ENCODE results near the gene MYO1E.

Gene MYO1E

GRCh38 chr15:59334076-59334415 is 38.6 kb downstream of the MYO1E start:
- DNase-seq (ENCODE audit: extremely low read depth, insufficient read length), result no peak
- no peaks in the 10 kb centered on the region for H3K27me3 ChIP-seq (replicated peaks; ENCODE audit: control insufficient read depth, insufficient read depth, low read length)
- no peak overlapping the region for H3K4me3 ChIP-seq (replicated peaks; ENCODE audit: low read depth, low read length)
- no peak for TF ChIP-seq CTCF (IDR thresholded peaks at IDR 0.05; ENCODE audit: insufficient read depth, low read length, poor library complexity, severe bottlenecking)
- no peaks in the 10 kb centered on the region; the same call in 1 of the 2 replicates for H3K36me3 ChIP-seq (ENCODE audit: control insufficient read depth, insufficient read depth, low read length)

- H3K36me3 ChIP-seq (ENCODE audit: control insufficient read depth, insufficient read depth, low read length), result no peaks in the 10 kb centered on the region; the same call in 1 of the 2 replicates
- no peak for DNase-seq (ENCODE audit: extremely low read depth, insufficient read length)
- H3K4me3 ChIP-seq (replicated peaks; ENCODE audit: low read depth, low read length), result no peak overlapping the region
- no peak for TF ChIP-seq CTCF (IDR thresholded peaks at IDR 0.05; ENCODE audit: insufficient read depth, low read length, poor library complexity, severe bottlenecking)
- H3K27me3 ChIP-seq (replicated peaks; ENCODE audit: control insufficient read depth, insufficient read depth, low read length), result no peaks in the 10 kb centered on the region
Observed at GRCh38 chr15:59333401-59334075, 39.1 kb downstream of the MYO1E start.

DNA sequence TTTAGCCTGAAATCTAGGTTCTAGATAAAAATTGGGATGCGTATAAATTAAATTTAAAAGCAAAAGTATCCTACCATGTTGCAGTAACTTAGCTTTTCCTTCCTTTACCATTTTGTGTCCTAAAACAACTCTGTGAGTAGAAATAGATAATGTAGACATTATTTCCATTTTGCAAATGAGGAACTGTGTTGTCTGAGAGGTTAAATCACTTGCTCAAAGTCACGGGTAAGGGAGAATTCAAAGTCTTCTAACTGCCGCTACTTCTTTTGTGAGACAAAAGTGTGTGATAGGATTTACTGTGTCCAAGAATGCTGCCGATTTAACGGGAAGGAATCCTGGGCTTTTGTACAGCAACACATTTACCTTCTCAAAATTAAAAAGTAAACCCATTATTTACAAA is 40.7 kb downstream of the MYO1E start:
- no peak for TF ChIP-seq CTCF (IDR thresholded peaks at IDR 0.05; ENCODE audit: insufficient read depth, low read length, poor library complexity, severe bottlenecking)
- DNase-seq (ENCODE audit: extremely low read depth, insufficient read length), result no peak
- Histone ChIP-seq H3K27me3 (replicated peaks; ENCODE audit: control insufficient read depth, insufficient read depth, low read length) (no peaks in the 10 kb centered on the region), H3K4me3 (replicated peaks; ENCODE audit: low read depth, low read length) (no peak overlapping the region), H3K36me3 (ENCODE audit: control insufficient read depth, insufficient read depth, low read length) (no peaks in the 10 kb centered on the region)

DNA sequence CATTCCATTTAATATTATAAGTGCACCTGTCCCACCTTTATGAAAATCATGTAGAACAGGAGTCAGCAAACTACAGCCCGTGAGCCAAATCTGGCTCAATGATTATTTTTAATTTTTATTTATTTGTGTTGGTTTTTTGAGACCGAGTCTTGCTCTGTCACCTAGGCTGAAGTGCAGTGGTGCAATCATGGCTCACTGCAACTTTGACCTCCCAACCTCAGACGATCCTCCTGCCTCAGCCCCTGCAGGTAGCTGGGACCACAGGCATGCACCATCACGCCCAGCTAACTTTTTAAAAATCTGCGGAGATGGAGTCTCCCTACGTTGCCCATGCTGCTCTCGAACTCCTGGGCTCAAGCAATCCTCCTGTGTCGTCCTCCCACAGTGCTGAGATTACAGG is 42.0 kb downstream of the MYO1E start:
- no peak for TF ChIP-seq CTCF (IDR thresholded peaks at IDR 0.05; ENCODE audit: insufficient read depth, low read length, poor library complexity, severe bottlenecking)
- Histone ChIP-seq H3K36me3 (ENCODE audit: control insufficient read depth, insufficient read depth, low read length) (no peaks in the 10 kb centered on the region), H3K27me3 (replicated peaks; ENCODE audit: control insufficient read depth, insufficient read depth, low read length) (no peaks in the 10 kb centered on the region), H3K4me3 (replicated peaks; ENCODE audit: low read depth, low read length) (no peak overlapping the region)
- no peak for DNase-seq (ENCODE audit: extremely low read depth, insufficient read length)

GRCh38 chr15:59329570-59330350 is 42.9 kb downstream of the MYO1E start:
- TF ChIP-seq CTCF (IDR thresholded peaks at IDR 0.05; ENCODE audit: insufficient read depth, low read length, poor library complexity, severe bottlenecking), result no peak
- Histone ChIP-seq H3K27me3 (replicated peaks; ENCODE audit: control insufficient read depth, insufficient read depth, low read length) (no peaks in the 10 kb centered on the region), H3K4me3 (replicated peaks; ENCODE audit: low read depth, low read length) (no peak overlapping the region), H3K36me3 (ENCODE audit: control insufficient read depth, insufficient read depth, low read length) (no peaks in the 10 kb centered on the region)
- no peak for DNase-seq (ENCODE audit: extremely low read depth, insufficient read length)
